Stomach (tissue), 9 donors: ENCODE results near the gene CHERP. TPM values are rescaled to one million over a fixed set of nuclear protein-coding genes. Genes with fewer than 3 reads are reported as not detected.
A peak's percentile ranks its signal among the peaks of the same experiment; 100 is the strongest.

ENCODE experiments used
- DNase-seq, 2 donors: peaks; one replicate each; pipeline versions ENCODE4 v3.0.0 to v3.0.0-alpha.2; 2013 to 2019
- H3K27ac ChIP-seq, 5 donors: fragments of 200-600 bp in 4 of 5; sonication (generic) in 4 of 5; one replicate each; pipeline ENCODE4 v1.5.1; 2013 to 2019; ENCODE audit warnings: mild to moderate bottlenecking in 1 of 5, moderate library complexity in 1 of 5
- H3K27me3 ChIP-seq, 3 donors: fragments of 200-600 bp; sonication (generic); one replicate each; pipeline ENCODE4 v1.5.1; 2017 to 2019; ENCODE audit warnings: mixed run types in 1 of 3
- H3K36me3 ChIP-seq, 4 donors: fragments of 200-600 bp; sonication (generic); 1 replicate in 3 of 4; 2 replicates in 1 of 4; pipeline ENCODE4 v1.5.1; 2016 to 2019
- H3K4me1 ChIP-seq, 4 donors: fragments of 200-600 bp; sonication (generic); one replicate each; pipeline ENCODE4 v1.5.1; 2016 to 2019
- H3K4me3 ChIP-seq, 4 donors: fragments of 200-600 bp; sonication (generic) in 3 of 4; one replicate each; pipeline ENCODE4 v1.5.1; 2016 to 2019; ENCODE audit warnings: mild to moderate bottlenecking in 1 of 4
- H3K9me3 ChIP-seq, 4 donors: fragments of 200-600 bp; sonication (generic); one replicate each; pipeline ENCODE4 v1.5.1; 2016 to 2019
- CTCF ChIP-seq, 7 experiments: fragments of 450-650 bp in 4 of 7; fragments of 200-600 bp in 3 of 7; sonication (generic) in 3 of 7; IDR thresholded peaks; one replicate each; pipeline ENCODE4 v1.5.1; 2016 to 2019; ENCODE audit warnings: antibody characterized with exemption in 7 of 7, control low read depth in 2 of 7, mild to moderate bottlenecking in 1 of 7
- EP300 ChIP-seq: sonication (generic); formaldehyde crosslinking; IDR thresholded peaks from one replicate; pipeline ENCODE4 v1.6.1; 2017; ENCODE audit warnings: antibody characterized with exemption
- POLR2A ChIP-seq, 4 donors: fragments of 450-650 bp; IDR thresholded peaks; one replicate each; pipeline ENCODE4 v1.6.1; 2016; ENCODE audit warnings: antibody characterized with exemption in 4 of 4, control low read depth in 2 of 4, mild to moderate bottlenecking in 1 of 4, moderate library complexity in 1 of 4
- POLR2AphosphoS5 ChIP-seq, 3 donors: sonication (generic); formaldehyde crosslinking; IDR thresholded peaks; one replicate each; pipeline ENCODE4 v1.6.1; 2016; ENCODE audit warnings: antibody characterized with exemption in 3 of 3
- WGBS, 5 donors: extraction: QIAGEN DNeasy Blood & Tissue Kit in 3 of 5; methylation state at CpG; one replicate each; pipeline versions ENCODE4 v1.1.5 to v1.1.7; 2013 to 2018; 5-methylcytosine and 5-hydroxymethylcytosine counted together
- intact Hi-C: fragments of 100-400 bp; cut with DNase I; formaldehyde crosslinking; loops from one replicate; pipeline ENCODE4 v1.15.1; 2023; ENCODE audit warnings: low total_unique reads
- polyA plus RNA-seq, 3 donors: library from polyadenylated mRNA; stranded (reverse); fragments of 200-250 nt; gene quantifications; one replicate each; pipeline ENCODE4 v1.2.3, GENCODE V29; 2013
- total RNA-seq, 5 donors: library from RNA; depleted of rRNA; stranded (reverse); fragments of >200 nt; gene quantifications; one replicate each; pipeline versions ENCODE4 v1.1.0 to v1.2.3, GENCODE V29; 2014 to 2016
- donor health status: healthy with polysubstance abuse.
- donor health status: Bipolar disorder and iron deficiency.
- donor health status: healthy.

CHERP gene
- total and polyA plus RNA-seq, 8 donors = 3.5 to 64.7 (median 11.5) TPM

- intact Hi-C loops = no loop called here
- H3K27ac ChIP-seq = peak overlapping the region in 4 of 5 donors; percentile 87 to 94 (median 90)
- 0 to 2% (median 1%) methylated on average over 28 to 29 of the region's 29 CpGs for WGBS, 5 donors
These were observed 652 bp downstream of the CHERP start for GRCh38 chr19:16541526-16542044.

GRCh38 chr19:16540948-16541347 is 1.3 kb downstream of the CHERP start:
- Histone ChIP-seq H3K9me3 (no peaks in the 10 kb centered on the region), H3K27me3 (no peaks in the 10 kb centered on the region), H3K4me1 (peaks cover 11 to 76% (median 56%) of the 10 kb centered on the region in 4 donors), H3K27ac (peak overlapping the region in 2 of 5 donors; percentile 87 to 88), H3K36me3 (peaks cover 8 to 44% (median 41%) of the 10 kb centered on the region in 4 donors), H3K4me3 (peak overlapping the region; percentile 92 to 98 (median 94))
- 67 to 78% (median 71%) methylated on average over 12 of the region's 12 CpGs for WGBS, 5 donors
- intact Hi-C loops = no loop called here
- TF ChIP-seq POLR2AphosphoS5 (IDR thresholded peaks at IDR 0.05) = no peak
- TF ChIP-seq EP300 = no peak
- TF ChIP-seq POLR2A (IDR thresholded peaks at IDR 0.05) = no peak
- no peak for TF ChIP-seq CTCF (IDR thresholded peaks at IDR 0.05)
- no peak for DNase-seq

More at GRCh38 chr19:16541526-16542044, 652 bp downstream of the CHERP start:
- TF ChIP-seq POLR2AphosphoS5 (IDR thresholded peaks at IDR 0.05) (no peak), CTCF (IDR thresholded peaks at IDR 0.05) (no peak), POLR2A (IDR thresholded peaks at IDR 0.05) (no peak)
- no peak for DNase-seq
- peaks cover 4 to 38% (median 35%) of the 10 kb centered on the region in 4 donors for H3K36me3 ChIP-seq
- no peaks in the 10 kb centered on the region for H3K27me3 ChIP-seq
- H3K4me1 ChIP-seq = peaks cover 11 to 75% (median 55%) of the 10 kb centered on the region in 4 donors
- H3K4me3 ChIP-seq = peak overlapping the region; percentile 92 to 98 (median 94)
- no peaks in the 10 kb centered on the region for H3K9me3 ChIP-seq

GRCh38 chr19:16537111-16537510 is 5.1 kb downstream of the CHERP start:
- no peak overlapping the region for H3K4me3 ChIP-seq
- intact Hi-C loops = no loop called here
- H3K4me1 ChIP-seq = peaks cover 11 to 50% (median 36%) of the 10 kb centered on the region in 4 donors
- DNase-seq = no peak
- no peak overlapping the region for H3K27ac ChIP-seq
- TF ChIP-seq POLR2AphosphoS5 (IDR thresholded peaks at IDR 0.05) (no peak), POLR2A (IDR thresholded peaks at IDR 0.05) (no peak), EP300 (no peak), CTCF (IDR thresholded peaks at IDR 0.05) (no peak)
- WGBS, 5 donors = 92 to 95% (median 93%) methylated on average over 11 to 13 of the region's 13 CpGs
- peaks cover 44 to 83% (median 80%) of the 10 kb centered on the region in 4 donors for H3K36me3 ChIP-seq
- H3K27me3 ChIP-seq = no peaks in the 10 kb centered on the region
- H3K9me3 ChIP-seq = no peaks in the 10 kb centered on the region

- Histone ChIP-seq H3K4me1 (peaks cover 6 to 44% (median 29%) of the 10 kb centered on the region in 4 donors), H3K27ac (no peak overlapping the region), H3K36me3 (peaks cover 53 to 92% (median 89%) of the 10 kb centered on the region in 4 donors), H3K27me3 (no peaks in the 10 kb centered on the region), H3K9me3 (no peaks in the 10 kb centered on the region), H3K4me3 (no peak overlapping the region)
- DNase-seq = no peak
- intact Hi-C loops = no loop called here
- TF ChIP-seq POLR2AphosphoS5 (IDR thresholded peaks at IDR 0.05) (no peak), EP300 (no peak), POLR2A (IDR thresholded peaks at IDR 0.05) (no peak), CTCF (IDR thresholded peaks at IDR 0.05) (no peak)
- 92 to 95% (median 94%) methylated on average over 9 of the region's 9 CpGs for WGBS, 5 donors
These were observed 6.1 kb downstream of the CHERP start for GRCh38 chr19:16536130-16536529.
